CD1c-positive myeloid dendritic cell (primary cell): Measurements from ENCODE around the gene TM9SF1.
"Not testable (repeated sequence)": the region's sequence is repeated elsewhere in the genome, so short reads cannot be mapped to it uniquely, and the experiment has no call there.

Experiments used
- DNase-seq: peaks from one replicate; pipeline ENCODE4 v3.0.0-alpha.2; 2016; ENCODE audit errors: extremely low spot score

The TM9SF1 gene

DNA sequence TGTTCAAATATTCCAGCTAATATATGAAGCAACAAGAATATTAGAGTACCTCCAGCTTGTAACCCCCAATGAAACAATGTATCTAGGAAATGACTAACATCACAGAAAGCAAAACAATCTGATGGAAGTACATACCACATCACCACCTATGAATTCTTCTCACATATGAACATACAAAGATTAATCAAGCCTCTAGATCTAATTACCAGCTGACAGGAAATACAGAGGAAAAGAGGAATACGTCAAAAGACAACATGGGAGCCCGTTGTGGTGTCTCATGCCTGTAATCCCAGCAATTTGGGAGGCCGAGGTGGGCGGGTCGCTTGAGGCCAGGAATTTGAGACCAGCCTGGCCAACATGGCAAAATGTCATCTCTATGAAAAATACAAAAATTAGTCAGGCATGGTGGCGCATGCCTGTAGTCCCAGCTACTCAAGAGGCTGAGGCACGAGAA is 29.4 kb upstream of the TM9SF1 start:
- DNase-seq = no peak

DNA sequence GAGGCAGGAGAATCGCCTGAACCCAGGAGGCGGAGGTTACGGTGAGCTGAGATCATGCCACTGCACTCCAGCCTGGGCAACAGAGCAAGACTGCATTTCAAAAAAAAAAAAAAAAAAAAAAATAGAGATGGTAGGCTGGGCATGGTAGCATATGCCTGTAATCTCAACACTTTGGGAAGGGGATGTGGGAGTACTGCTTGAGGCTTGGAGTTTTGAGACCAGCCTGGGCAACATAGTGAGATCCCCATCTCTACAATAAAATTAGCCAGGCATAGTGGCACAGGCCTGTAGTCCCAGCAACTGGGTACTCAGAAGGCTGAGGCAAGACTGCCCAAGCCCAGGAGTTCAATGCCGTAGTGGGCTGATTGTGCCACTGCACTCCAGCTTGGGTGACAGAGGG is 27.7 kb upstream of the TM9SF1 start:
- DNase-seq = not testable (repeated sequence)

DNA sequence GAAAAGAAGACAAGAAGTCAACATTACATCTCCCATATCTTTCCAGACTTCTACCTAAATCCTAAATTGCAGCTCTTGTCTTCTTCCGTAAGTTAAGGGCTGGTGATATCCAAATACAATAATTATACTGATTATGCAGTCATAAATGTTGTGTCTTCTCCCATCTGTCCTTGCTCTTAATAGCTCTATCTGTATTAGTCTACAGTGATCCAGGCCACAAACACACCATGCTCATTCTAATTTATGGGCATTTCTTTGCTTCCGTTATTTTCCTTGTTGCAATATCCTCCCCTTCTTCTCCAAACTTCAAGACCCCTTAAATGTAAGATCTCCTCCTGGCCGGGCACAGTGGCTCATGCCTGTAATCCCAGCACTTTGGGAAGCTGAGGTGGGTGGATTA is 24.3 kb upstream of the TM9SF1 start:
- no peak for DNase-seq

DNA sequence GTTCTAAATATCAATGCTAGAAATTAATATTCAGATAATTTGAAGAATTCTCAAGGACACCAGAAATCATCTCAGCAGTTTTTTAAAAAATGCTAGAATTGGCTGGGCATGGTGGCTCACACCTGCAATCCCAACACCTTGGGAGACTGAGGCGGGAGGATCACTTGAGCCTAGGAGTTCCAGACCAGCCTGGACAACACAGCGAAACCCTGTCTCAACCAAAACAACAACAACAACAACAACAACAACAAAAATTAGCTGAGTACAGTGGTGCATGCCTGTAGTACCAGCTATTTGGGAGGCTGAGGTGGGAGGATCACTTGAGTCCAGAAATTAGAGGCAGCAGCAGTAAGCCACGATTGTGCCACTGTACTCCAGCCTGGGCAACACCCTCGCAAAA is 23.8 kb upstream of the TM9SF1 start:
- no peak for DNase-seq

DNA sequence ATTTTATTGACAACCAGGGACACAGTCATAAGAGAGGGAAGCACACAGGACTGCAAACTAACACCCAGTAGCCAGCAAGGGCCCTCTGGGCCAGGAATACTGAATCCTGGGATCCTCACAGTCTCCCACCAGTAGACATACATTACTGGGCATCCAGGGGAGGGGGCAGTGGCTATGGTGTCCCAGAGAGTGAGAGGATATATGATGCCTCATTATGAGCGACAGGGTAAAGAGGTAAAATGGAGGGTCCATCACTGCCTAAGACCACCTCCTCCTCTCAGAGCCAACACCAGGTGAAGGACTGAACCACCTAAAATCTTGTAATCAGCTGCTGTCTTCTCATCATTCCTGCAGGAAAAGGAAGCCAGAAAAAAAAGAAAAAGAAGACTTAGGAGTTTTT is 21.6 kb upstream of the TM9SF1 start:
- DNase-seq = not testable (repeated sequence)

DNA sequence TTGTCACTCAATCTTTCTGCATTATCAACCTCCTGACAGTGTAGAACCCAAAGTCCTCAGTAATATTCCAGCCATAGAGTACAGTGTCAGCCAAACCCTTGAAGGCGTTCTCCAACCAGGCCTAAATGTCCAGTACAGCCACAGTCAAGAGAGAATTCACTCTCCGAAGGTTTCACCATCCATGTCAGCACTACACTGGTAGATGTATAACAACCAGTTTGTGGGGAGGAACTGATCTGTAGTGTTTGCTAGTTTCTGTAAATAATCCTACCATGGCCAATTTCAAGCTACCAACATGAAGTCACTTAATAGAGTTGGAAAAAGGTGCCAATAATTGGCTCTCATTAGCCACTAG is 21.1 kb upstream of the TM9SF1 start:
- DNase-seq = no peak

DNA sequence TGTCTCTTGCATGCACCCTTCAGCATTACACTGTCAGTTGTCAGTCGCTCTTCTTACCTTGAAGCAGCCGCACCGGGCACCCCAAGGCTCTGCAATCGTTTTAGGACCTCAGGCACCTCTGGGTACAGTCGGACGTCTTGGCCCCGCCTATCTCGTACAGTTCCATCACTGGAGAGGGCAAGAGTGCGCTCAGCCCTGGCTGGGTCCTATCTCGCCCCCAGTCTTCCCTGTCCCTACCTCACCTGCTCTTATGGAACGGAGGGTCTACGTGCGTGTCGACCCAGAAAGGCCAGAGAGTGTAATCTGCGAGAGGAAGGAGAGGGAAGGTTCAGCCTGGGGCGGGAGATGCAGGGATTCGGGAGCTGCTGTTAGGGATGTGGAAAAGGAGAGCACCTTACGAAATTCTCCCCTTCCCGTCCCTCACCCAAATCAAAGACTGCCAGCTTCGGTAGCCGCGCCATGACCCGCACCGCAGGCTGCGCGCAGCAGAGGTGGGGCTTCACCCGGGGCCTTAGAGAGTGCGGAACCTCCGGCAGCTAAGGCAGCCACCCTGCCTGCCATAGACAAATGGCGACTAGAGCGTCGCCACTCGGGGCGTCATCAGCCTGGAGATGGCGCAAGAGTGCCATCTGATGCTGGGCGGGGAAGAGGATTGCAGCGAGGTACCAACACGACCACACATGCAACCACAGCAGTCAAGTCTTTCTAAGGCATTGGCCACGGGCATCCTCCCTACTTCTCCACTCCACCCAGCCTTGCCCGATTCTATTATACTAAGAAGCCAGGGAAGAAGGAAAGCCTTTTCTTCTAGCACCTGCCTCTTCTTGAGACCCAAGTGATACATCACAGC is 20.5 kb upstream of the TM9SF1 start, which contains the start of gene MDP1:
MDP1 (minus strand) TSS at position 572 of the 850 bp plus-strand sequence; CDS start at position 461, 111 bp downstream.
- DNase-seq = peak; percentile 95

DNA sequence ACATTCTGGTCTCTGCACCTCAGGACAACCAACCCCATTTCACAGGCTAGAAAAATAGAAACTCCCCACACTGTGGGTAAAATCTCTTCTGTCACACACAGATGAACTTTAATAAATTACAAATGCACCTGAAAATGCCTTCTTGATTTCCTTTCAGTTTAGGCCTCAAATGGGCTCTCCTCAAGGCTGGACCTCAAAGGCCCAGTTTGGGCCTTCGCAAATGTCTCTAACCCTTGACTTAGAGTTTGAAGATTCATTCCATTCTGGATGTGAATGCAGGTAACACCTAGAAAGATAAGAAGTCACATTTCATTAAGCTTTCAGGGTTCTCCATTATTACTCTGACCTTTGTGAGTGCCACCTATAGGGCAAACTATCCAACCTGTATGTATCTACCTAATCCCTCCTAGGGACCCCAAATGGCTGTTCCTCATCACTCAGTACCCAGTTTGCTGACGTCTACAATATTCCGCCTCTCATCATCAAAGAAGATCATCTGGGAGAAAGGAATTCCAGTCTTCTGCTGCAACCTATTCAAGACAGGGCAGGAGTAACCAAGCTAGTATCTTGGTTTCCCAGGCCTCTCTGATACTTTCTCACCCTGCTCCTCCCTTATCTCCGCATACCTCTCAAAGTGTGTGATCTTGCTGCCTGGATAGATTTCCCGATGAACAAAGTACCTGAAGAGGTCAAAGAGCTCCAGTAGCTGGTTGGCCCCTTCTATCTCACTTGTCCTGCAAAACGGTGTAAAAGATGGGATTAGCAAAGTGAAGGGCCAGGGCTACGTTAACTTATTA is 18.8 kb upstream of the TM9SF1 start:
- DNase-seq = no peak

DNA sequence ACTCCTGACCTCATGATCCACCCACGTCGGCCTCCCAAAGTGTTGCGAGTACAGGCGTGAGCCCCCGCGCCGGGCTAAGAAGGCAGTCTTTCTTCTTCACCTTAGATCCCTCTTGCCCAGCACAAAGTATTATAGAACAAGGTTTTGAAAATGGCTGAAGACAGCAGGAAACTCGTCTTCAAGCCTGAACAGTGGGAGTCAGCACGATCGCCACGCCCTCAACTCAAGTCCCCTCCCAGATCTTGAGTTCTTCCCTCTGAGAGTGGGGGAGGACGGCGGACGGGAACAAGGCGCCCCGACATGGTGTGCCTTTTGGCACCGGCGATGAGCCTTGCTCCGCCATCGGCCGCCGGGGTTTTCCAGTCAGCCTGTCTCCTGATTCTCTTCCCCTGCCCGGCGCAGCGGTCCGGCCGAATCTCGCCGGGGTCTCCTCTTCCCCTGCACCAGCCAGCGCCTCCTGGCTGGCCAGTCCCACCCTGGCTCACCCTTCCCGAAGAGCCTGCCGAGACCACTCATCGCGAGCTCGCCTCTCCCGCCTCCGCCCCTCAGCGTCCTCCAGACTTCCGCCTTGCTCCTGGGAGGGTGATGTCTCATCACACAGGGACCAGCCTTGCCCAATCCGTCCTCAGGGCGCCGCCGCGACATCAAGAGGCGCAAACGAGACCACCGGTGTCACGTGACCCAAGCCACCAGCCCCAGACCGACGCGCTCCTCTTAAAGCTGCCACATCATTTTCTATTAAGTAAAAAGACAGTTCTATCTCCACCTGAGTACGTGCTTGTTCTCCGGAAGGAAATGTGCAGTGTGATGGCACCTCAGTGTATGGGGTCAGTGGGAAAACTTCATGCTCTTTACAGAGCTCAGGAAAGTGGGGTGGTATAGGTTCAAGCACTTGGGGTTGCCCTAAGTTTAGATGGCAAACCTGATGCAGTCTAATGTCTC is 18.0 kb upstream of the TM9SF1 start, which contains the start of gene CHMP4A:
CHMP4A (minus strand) TSS at position 565 of the 942 bp plus-strand sequence; CDS start at position 516, 49 bp downstream.
- DNase-seq = peak; percentile 98

DNA sequence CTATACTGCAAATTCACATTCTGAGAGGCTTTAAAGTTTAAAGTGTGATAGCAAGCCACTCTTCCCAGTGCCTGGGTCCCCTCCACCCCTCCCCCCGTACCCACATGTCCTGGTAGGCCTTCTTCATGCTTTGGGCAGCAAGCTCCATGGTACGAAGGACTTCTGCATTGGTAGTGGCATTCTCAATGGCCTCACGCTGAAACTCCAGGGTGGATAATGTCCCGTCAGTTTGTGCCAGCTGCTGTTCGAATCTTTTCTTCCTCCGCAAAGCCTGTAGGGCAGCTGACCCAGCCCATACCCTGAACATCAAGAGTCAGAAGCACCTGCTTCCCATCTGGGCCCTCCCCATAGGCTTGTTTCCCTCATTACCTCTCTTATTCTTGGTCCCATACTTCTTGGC is 16.1 kb upstream of the TM9SF1 start:
- DNase-seq = no peak

DNA sequence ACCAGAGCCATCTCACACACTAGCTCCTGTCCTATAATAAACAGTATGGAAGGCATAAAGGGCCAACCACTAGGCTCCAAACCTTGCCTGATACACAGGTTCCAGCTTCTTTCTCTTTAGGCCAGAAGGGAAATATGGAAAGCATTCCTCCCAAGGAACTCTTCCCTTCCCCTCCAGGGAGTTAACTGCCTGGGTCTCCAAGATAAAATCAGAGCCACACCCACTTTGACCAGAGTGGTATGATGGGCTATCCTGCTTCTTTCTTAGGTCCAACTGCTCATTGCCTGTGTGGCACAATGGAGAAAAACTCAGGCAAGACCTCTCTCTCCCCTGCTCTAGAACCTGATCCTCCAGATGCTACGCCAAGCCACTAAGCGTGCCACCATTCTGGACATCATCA is 12.4 kb upstream of the TM9SF1 start:
- DNase-seq = no peak

DNA sequence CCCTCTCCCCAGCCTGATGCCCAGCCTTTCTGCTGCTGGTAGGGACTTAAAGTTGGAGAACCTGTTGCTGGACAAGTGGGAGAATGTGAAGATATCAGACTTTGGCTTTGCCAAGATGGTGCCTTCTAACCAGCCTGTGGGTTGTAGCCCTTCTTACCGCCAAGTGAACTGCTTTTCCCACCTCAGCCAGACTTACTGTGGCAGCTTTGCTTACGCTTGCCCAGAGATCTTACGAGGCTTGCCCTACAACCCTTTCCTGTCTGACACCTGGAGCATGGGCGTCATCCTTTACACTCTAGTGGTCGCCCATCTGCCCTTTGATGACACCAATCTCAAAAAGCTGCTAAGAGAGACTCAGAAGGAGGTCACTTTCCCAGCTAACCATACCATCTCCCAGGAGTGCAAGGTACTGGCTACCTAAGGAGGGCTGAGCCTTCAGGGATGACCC is 11.9 kb upstream of the TM9SF1 start:
- DNase-seq = no peak

DNA sequence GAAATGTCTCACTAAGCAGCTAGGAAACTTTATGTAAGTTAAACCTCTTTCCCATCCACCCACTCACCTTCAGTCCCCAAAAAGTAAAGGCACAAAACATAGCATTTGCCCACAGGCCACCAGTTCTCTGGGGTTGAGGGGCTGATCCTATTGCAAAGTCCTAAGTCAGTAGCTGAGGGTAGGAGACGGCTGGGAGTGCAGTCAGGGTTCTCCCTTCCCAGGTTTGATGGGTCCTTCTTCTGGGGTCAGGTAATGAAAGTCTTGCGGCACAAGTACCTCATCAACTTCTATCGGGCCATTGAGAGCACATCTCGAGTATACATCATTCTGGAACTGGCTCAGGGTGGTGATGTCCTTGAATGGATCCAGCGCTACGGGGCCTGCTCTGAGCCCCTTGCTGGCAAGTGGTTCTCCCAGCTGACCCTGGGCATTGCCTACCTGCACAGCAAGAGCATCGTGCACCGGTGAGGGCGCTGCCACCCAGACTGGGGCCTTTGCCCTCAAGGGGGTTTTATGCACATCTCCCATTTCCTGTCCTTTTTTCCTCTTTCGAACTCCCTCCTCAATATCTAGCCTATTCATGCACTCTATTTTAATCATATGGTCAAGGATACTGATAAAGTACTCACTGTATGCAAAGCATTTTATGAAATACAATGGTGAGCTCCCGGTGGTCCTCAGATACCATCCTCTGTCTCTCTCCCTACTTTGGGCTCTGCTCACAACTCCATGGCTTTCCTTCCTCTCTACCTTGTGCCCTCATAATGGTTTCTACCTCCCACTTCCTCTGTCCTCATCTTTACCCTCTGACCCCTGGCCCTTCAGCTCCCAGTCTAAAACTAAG is 11.2 kb upstream of the TM9SF1 start:
- DNase-seq = no peak

DNA sequence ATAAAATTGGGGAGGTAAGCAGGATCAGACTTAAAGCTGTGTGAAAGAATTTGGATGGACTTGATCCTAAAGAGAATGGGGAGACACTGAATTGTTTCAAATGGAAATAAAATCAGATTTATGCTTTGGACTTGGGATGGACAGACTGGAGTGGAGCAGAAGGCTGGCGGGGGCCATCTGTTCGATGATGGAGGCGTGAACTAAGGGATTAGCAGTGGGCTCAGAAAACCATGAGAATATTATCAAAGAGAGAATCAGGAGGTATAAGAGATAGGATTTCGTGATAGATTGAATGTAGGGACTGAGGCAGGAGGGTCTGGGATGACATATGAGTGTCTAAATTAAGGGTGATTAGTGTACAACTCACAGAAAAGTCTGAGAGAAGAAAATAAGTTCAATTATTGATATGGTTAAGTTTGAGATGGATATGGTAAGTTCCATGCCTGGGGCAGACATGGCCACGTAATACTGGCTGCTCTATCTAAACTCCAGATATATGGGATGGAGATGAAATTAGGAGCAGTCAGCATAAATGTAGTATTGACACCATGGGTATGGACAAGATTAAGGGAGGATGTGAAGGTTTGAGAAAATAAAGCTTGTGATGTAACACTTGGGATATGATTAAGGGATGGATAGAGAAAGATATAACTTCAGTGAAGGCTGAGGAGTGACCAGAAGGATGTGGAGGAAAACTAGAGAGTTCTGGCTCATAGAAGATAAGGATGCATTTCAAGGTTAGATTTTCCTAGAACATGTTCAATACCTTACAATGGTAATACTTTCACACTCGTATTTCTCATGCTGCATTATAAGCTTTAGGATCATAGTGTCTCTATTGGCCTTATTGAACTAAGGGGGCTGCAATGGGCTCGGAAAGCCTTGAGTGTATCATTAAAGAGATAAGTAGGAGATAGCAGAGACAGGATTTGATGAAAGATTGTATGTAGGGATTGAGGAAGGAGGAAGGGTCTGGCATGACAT is 9.2 kb upstream of the TM9SF1 start:
- no peak for DNase-seq

DNA sequence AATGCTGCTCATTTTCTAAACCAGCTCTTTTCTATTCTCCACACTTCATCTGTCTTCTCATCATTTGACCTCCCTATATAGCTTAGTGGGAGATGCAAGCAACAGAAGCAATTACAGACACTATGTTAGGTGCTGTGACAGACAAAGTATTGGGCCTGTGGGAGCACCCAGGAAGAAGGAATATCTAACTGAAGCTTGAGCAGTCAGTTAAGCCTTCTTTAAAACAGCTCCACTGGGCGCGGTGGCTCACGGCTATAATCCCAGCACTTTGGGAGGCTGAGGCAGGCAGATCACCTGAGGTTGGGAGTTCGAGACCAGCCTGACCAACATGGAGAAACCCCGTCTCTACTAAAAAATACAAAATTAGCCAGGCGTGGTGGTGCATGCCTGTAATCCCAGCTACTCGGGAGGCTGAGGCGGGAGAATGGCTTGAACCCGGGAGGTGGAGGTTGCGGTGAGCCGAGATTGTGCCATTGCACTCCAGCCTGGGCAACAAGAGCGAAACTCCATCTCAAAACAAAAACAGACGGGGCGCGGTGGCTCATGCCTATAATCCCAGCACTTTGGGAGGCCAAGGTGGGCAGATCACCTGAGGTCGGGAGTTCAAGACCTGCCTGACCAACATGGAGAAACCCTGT is 8.1 kb upstream of the TM9SF1 start:
- not testable (repeated sequence) for DNase-seq

DNA sequence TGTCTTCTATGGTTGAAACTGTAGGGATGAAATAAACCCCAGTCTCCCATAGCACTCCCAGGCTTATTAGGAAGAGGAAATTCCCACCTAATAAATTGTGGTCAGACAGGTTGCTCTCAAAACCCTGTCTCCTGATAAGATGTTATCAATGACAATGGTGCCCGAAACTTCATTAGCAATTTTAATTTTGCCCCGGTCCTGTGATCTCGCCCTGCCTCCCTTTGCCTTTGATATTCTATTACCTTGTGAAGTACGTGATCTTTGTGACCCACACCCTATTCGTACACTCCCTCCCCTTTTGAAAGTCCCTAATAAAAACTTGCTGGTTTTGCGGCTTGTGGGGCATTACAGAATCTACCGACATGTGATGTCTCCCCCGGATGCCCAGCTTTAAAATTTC is 7.3 kb upstream of the TM9SF1 start:
- not testable (repeated sequence) for DNase-seq

DNA sequence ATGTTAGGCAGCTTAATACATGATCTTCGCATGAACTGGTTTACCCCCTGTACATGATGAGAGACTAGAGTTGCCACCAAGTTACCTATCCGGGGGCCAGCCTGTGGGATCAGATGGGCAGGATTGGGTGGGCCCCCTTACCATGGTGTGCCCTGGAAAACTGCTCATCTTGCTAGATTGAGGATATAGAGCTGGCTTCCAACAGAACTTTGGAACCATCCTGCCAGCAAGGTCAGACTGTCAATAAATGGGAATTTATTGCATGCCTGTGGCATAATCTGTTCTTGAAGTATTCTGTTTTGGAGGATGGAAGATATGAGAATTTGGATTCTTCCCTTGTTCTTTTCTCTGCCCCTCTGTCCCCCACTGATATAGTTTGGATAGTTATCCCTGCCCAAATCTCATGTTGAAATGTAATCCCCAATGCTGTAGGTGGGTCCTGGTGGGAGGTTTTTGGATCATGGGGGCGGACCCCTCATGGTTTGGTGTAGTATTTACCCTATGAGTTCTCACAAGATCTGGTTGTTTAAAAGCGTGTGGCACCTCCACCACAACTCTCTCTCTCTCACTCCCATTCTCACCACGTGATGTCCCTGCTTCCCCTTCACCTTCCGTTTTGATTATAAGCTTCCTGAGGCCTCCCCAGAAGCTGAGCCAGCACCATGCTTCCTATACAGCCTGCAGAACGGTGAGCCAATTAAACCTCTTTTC is 3.7 kb upstream of the TM9SF1 start:
- DNase-seq = no peak

DNA sequence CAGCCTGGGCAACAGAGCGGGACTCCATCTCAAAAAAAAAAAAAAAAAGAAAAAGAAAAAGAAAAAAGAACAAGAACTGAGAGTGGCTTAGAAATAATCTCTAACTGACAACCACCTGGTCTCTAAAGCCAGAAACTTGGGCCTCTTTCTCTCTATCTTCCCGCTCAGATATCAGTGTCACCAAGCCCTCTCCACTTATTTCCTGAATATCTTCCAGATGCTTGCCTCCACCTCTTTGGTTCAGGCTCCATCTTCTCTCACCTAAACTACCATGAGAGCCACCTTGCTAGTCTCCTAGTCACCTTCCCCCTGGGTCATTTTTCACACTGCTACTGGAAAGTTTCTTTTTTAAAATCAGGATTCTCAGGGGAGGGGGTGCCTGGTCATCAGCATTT is 1.8 kb upstream of the TM9SF1 start:
- no peak for DNase-seq
